BLaER1 (cell line): Measurements from ENCODE around the gene SLC12A8.

Source experiments
- H3K27ac ChIP-seq: shearing (Covaris generic); formaldehyde crosslinking; 2 replicates; pipeline ENCODE4 v1.8.1; 2022
- H3K27me3 ChIP-seq: shearing (Covaris generic); formaldehyde crosslinking; 2 replicates; pipeline ENCODE4 v1.8.1; 2022
- H3K36me3 ChIP-seq: shearing (Covaris generic); formaldehyde crosslinking; 2 replicates; pipeline ENCODE4 v1.8.1; 2022
- H3K4me1 ChIP-seq: shearing (Covaris generic); formaldehyde crosslinking; 2 replicates; pipeline ENCODE4 v1.8.1; 2022
- H3K4me2 ChIP-seq: shearing (Covaris generic); formaldehyde crosslinking; 2 replicates; pipeline ENCODE4 v1.8.1; 2022
- H3K4me3 ChIP-seq: shearing (Covaris generic); formaldehyde crosslinking; 2 replicates; pipeline ENCODE4 v1.8.1; 2022
- H3K9ac ChIP-seq: shearing (Covaris generic); formaldehyde crosslinking; 2 replicates; pipeline ENCODE4 v1.8.1; 2022
- H3K9me3 ChIP-seq: shearing (Covaris generic); formaldehyde crosslinking; 2 replicates; pipeline ENCODE4 v1.8.1; 2022
- H4K20me1 ChIP-seq: shearing (Covaris generic); formaldehyde crosslinking; 2 replicates; pipeline ENCODE4 v1.8.1; 2022
- Cebpa-rat ChIP-seq: shearing (Covaris generic); IDR thresholded peaks from 2 replicates; pipeline ENCODE4 v1.8.1; 2022

The SLC12A8 gene

GRCh38 chr3:125050488-125051090, 162.0 kb downstream of the SLC12A8 start:
- H3K9me3 ChIP-seq, result no peaks in the 10 kb centered on the region
- H4K20me1 ChIP-seq, result peaks cover 45% of the 10 kb centered on the region
- peak overlapping the region; percentile 92 for H3K4me2 ChIP-seq
- no peaks in the 10 kb centered on the region for H3K27me3 ChIP-seq
- H3K4me3 ChIP-seq, result no peak overlapping the region
- no peak for TF ChIP-seq Cebpa-rat
- H3K9ac ChIP-seq, result no peak overlapping the region
- peaks cover 12% of the 10 kb centered on the region; the same call in 1 of the 2 replicates for H3K36me3 ChIP-seq
- peaks cover 59% of the 10 kb centered on the region for H3K4me1 ChIP-seq
- no peak overlapping the region for H3K27ac ChIP-seq

GRCh38 chr3:125048282-125048681, 164.3 kb downstream of the SLC12A8 start:
- peaks cover 12% of the 10 kb centered on the region; the same call in 1 of the 2 replicates for H3K36me3 ChIP-seq
- peaks cover 45% of the 10 kb centered on the region for H4K20me1 ChIP-seq
- H3K27me3 ChIP-seq, result no peaks in the 10 kb centered on the region
- H3K4me1 ChIP-seq, result peaks cover 69% of the 10 kb centered on the region
- no peak overlapping the region for H3K4me3 ChIP-seq
- no peaks in the 10 kb centered on the region for H3K9me3 ChIP-seq
- no peak overlapping the region for H3K9ac ChIP-seq
- no peak overlapping the region for H3K4me2 ChIP-seq
- no peak for TF ChIP-seq Cebpa-rat
- H3K27ac ChIP-seq, result no peak overlapping the region

GRCh38 chr3:125045965-125046364, 166.6 kb downstream of the SLC12A8 start:
- Histone ChIP-seq H4K20me1 (peaks cover 25% of the 10 kb centered on the region), H3K4me1 (peaks cover 51% of the 10 kb centered on the region), H3K36me3 (peaks cover 12% of the 10 kb centered on the region; the same call in 1 of the 2 replicates), H3K9me3 (no peaks in the 10 kb centered on the region), H3K4me2 (no peak overlapping the region), H3K9ac (no peak overlapping the region), H3K4me3 (no peak overlapping the region), H3K27ac (no peak overlapping the region), H3K27me3 (no peaks in the 10 kb centered on the region)
- TF ChIP-seq Cebpa-rat, result no peak

DNA sequence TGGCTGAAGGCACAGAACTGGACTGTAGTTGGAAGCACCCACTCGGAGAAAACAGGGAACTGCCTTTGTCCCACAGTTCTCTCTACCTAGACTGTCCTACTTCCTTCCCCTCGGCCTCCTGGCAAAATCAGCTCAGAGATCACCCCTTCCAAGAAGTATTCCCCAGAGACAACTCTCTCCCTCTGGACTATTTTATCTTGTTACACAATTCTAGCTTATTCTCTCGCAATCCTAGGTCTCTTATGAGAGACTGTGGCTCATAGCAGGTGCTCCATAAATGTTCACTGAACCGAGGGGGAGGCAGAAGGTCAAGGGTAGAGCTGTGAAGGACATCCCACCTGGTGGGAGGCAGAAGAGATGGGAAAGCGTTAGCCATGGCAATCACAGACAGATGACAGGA, 167.4 kb downstream of the SLC12A8 start:
- peaks cover 44% of the 10 kb centered on the region for H3K4me1 ChIP-seq
- no peak for TF ChIP-seq Cebpa-rat
- peaks cover 17% of the 10 kb centered on the region for H4K20me1 ChIP-seq
- H3K9ac ChIP-seq, result no peak overlapping the region
- peaks cover 12% of the 10 kb centered on the region; the same call in 1 of the 2 replicates for H3K36me3 ChIP-seq
- H3K27me3 ChIP-seq, result no peaks in the 10 kb centered on the region
- 0 out of 2 replicates have a peak overlapping the region, but pooled peaks have one; percentile 23 for H3K4me2 ChIP-seq
- no peaks in the 10 kb centered on the region for H3K9me3 ChIP-seq
- H3K27ac ChIP-seq, result no peak overlapping the region
- H3K4me3 ChIP-seq, result no peak overlapping the region

DNA sequence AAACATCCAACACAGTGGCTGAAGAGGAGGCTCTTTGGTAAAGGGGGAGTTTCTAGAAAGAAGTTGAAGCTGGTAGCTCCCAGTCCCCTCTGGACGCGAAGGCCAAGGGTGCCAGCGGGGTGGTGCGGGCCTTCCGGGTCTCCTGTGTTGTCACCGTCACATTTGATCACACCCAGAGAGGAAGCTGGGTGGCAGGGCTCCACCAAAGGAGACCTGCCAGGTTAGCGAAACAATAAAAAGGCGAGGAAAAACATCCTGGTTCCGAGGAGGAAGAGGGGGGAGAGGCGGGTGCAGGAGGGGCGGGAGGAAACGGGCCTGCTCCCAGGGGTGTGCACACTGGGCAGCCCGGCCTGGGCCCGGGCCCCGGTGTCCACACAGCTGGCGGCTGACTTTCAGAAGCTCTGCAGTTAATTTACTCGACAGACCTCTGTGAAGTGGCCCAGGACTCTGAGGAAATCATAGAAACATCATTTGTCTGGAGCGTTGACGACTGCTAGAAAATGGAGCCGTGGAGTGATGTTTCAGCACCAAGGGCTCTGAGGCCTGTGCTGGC, 168.9 kb downstream of the SLC12A8 start:
- Histone ChIP-seq H3K4me2 (peak overlapping the region; percentile 63), H4K20me1 (peaks cover 11% of the 10 kb centered on the region), H3K9me3 (no peaks in the 10 kb centered on the region), H3K4me1 (peaks cover 41% of the 10 kb centered on the region), H3K4me3 (no peak overlapping the region), H3K36me3 (peaks cover 12% of the 10 kb centered on the region; the same call in 1 of the 2 replicates), H3K9ac (peak overlapping the region; percentile 26; the same call in 1 of the 2 replicates), H3K27me3 (no peaks in the 10 kb centered on the region), H3K27ac (peak overlapping the region; percentile 70)
- TF ChIP-seq Cebpa-rat, result no peak

DNA sequence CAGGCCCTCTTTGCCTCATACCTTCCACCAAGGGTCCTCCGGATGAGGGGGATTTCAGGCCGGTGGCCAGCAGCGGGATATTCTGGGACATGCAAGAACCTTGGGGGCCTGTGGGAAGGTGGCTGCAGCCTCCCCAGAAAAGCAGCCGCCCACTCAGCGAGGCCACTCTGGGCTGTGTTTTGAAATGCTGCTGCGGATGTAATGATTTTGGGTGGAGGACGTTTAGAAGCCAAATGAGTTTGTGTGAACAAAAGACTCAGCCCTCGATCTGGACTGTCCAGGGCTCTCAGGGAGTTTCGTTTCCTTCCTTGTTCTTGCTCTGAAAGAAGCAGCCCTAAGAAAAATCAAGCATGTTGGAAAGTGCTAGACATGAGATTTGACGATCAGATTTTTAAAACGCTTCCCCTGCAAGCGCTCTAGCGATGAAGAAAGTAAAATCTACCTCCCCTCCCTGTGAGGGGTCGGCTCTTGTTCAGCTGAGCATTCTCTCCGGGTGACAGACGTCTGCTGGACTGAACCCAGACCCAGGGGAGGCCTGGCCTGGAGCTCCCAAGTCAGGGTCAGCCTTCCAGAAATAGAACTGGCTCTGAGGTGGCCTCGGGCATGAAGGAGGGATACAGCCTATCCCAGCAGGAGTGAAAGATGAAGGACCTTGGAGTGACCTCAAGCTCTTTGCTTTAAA, 169.7 kb downstream of the SLC12A8 start:
- Histone ChIP-seq H3K9ac (no peak overlapping the region), H3K27ac (peak overlapping the region; percentile 70; the same call in 1 of the 2 replicates), H4K20me1 (peaks cover 8% of the 10 kb centered on the region; the same call in 1 of the 2 replicates), H3K4me2 (peak overlapping the region; percentile 63), H3K4me3 (no peak overlapping the region), H3K27me3 (no peaks in the 10 kb centered on the region), H3K9me3 (no peaks in the 10 kb centered on the region), H3K36me3 (peaks cover 7% of the 10 kb centered on the region; the same call in 1 of the 2 replicates), H3K4me1 (peaks cover 41% of the 10 kb centered on the region)
- no peak for TF ChIP-seq Cebpa-rat

GRCh38 chr3:125039131-125040100, 173.1 kb downstream of the SLC12A8 start:
- H4K20me1 ChIP-seq, result 0 out of 2 replicates have a peak, but pooled peaks cover 5% of the 10 kb centered on the region
- TF ChIP-seq Cebpa-rat, result no peak
- H3K9ac ChIP-seq, result no peak overlapping the region
- H3K4me3 ChIP-seq, result no peak overlapping the region
- H3K36me3 ChIP-seq, result no peaks in the 10 kb centered on the region; the same call in 1 of the 2 replicates
- H3K27ac ChIP-seq, result no peak overlapping the region
- H3K27me3 ChIP-seq, result no peaks in the 10 kb centered on the region
- 0 out of 2 replicates have a peak overlapping the region, but pooled peaks have one; percentile 1 for H3K4me2 ChIP-seq
- peaks cover 16% of the 10 kb centered on the region for H3K9me3 ChIP-seq
- peaks cover 25% of the 10 kb centered on the region for H3K4me1 ChIP-seq

- Histone ChIP-seq H3K9me3 (peaks cover 18% of the 10 kb centered on the region), H4K20me1 (0 out of 2 replicates have a peak, but pooled peaks cover 5% of the 10 kb centered on the region), H3K9ac (no peak overlapping the region), H3K4me2 (no peak overlapping the region), H3K27me3 (no peaks in the 10 kb centered on the region), H3K27ac (no peak overlapping the region), H3K4me3 (no peak overlapping the region), H3K4me1 (peaks cover 17% of the 10 kb centered on the region), H3K36me3 (no peaks in the 10 kb centered on the region; the same call in 1 of the 2 replicates)
- TF ChIP-seq Cebpa-rat, result no peak
These were observed 174.9 kb downstream of the SLC12A8 start for GRCh38 chr3:125037498-125038150.
